ENCODE results near the gene PRG3. TPM values are rescaled to one million over a fixed set of nuclear protein-coding genes. Genes with fewer than 3 reads are reported as not detected.

Gene PRG3
- total and polyA plus RNA-seq, 2 of the 13 experiments (the other 11 are each of a cell fraction or from before 2014, with no cell fraction given): not detected

DNA sequence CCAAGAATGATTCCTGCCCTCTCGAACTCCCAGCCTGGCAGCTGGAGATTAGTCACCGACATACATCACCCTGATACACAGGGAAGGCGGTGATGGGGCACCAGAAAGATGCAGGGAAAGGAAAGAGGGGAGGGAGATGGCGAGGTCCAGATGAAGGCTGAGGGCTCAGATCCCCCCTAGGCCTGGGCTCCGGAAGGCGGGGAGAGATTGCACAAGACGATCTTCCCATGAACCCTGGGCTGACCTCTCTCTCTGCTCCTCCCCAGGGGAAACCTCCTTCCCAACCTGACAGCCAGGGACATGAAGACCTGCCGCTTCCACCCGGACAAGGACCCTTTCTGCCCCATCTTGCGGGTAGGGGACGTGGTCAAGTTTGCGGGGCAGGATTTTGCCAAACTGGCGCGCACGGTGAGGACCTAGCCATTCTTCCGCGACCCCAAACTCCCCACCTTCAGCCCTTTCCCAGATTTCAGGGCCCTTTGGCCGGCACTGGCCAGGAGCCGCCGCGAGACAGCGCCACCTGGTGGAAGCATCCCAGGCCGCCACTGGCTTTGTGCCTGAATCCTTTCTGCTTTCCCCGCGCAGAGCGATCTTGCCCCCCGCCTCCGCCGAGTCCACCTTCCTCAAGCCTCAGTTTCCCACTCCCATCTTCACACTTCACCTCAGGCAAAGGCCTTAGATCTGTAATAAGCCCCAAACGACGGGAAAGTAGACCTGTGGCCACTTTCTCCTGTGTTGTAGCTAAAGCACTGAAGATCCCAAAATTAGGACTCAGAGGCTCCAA is 31.3 kb downstream of the PRG3 start (continued):
- TF ChIP-seq, protein P1, sequence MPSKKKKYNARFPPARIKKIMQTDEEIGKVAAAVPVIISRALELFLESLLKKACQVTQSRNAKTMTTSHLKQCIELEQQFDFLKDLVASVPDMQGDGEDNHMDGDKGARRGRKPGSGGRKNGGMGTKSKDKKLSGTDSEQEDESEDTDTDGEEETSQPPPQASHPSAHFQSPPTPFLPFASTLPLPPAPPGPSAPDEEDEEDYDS (CRISPR knock-in tag; IDR thresholded peaks at IDR 0.05): no peak
- TF ChIP-seq TCF7 (IDR thresholded peaks at IDR 0.05; ENCODE audit: low read depth) (no peak), SRSF1 (optimal IDR thresholded peaks at IDR 0.05; ENCODE audit: low read depth, low read length) (no peak), PITX1 (CRISPR knock-in tag; IDR thresholded peaks at IDR 0.05) (no peak), KDM3A (CRISPR knock-in tag; IDR thresholded peaks at IDR 0.05; ENCODE audit: low read depth) (no peak), FOSL2 (CRISPR knock-in tag; IDR thresholded peaks at IDR 0.05) (0 out of 2 replicates have a peak, but pooled peaks have one; percentile 15), KMT2A (CRISPR knock-in tag; IDR thresholded peaks at IDR 0.05) (no peak), RELA (CRISPR knock-in tag; IDR thresholded peaks at IDR 0.05) (no peak), FOSL1 (CRISPR knock-in tag; IDR thresholded peaks at IDR 0.05; ENCODE audit: borderline replicate concordance) (no peak), SALL1 (CRISPR knock-in tag; IDR thresholded peaks at IDR 0.05) (peak; percentile 66; the same call in 1 of the 2 replicates), ZNF550 (CRISPR knock-in tag; IDR thresholded peaks at IDR 0.05; ENCODE audit: borderline replicate concordance) (no peak), RBM39 (IDR thresholded peaks at IDR 0.05; ENCODE audit: low read depth, low read length, poor library complexity, severe bottlenecking) (peak; percentile 41), STAG1 (CRISPR knock-in tag; IDR thresholded peaks at IDR 0.05) (peak; percentile 41), ZNF296 (CRISPR knock-in tag; conservative IDR thresholded peaks at IDR 0.05) (no peak)
- TF ChIP-seq, protein P2, sequence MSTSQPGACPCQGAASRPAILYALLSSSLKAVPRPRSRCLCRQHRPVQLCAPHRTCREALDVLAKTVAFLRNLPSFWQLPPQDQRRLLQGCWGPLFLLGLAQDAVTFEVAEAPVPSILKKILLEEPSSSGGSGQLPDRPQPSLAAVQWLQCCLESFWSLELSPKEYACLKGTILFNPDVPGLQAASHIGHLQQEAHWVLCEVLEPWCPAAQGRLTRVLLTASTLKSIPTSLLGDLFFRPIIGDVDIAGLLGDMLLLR (CRISPR knock-in tag; IDR thresholded peaks at IDR 0.05): no peak
- TF ChIP-seq, protein P3, sequence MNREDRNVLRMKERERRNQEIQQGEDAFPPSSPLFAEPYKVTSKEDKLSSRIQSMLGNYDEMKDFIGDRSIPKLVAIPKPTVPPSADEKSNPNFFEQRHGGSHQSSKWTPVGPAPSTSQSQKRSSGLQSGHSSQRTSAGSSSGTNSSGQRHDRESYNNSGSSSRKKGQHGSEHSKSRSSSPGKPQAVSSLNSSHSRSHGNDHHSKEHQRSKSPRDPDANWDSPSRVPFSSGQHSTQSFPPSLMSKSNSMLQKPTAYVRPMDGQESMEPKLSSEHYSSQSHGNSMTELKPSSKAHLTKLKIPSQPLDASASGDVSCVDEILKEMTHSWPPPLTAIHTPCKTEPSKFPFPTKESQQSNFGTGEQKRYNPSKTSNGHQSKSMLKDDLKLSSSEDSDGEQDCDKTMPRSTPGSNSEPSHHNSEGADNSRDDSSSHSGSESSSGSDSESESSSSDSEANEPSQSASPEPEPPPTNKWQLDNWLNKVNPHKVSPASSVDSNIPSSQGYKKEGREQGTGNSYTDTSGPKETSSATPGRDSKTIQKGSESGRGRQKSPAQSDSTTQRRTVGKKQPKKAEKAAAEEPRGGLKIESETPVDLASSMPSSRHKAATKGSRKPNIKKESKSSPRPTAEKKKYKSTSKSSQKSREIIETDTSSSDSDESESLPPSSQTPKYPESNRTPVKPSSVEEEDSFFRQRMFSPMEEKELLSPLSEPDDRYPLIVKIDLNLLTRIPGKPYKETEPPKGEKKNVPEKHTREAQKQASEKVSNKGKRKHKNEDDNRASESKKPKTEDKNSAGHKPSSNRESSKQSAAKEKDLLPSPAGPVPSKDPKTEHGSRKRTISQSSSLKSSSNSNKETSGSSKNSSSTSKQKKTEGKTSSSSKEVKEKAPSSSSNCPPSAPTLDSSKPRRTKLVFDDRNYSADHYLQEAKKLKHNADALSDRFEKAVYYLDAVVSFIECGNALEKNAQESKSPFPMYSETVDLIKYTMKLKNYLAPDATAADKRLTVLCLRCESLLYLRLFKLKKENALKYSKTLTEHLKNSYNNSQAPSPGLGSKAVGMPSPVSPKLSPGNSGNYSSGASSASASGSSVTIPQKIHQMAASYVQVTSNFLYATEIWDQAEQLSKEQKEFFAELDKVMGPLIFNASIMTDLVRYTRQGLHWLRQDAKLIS (CRISPR knock-in tag; IDR thresholded peaks at IDR 0.05): no peak
- TF ChIP-seq, protein P4, sequence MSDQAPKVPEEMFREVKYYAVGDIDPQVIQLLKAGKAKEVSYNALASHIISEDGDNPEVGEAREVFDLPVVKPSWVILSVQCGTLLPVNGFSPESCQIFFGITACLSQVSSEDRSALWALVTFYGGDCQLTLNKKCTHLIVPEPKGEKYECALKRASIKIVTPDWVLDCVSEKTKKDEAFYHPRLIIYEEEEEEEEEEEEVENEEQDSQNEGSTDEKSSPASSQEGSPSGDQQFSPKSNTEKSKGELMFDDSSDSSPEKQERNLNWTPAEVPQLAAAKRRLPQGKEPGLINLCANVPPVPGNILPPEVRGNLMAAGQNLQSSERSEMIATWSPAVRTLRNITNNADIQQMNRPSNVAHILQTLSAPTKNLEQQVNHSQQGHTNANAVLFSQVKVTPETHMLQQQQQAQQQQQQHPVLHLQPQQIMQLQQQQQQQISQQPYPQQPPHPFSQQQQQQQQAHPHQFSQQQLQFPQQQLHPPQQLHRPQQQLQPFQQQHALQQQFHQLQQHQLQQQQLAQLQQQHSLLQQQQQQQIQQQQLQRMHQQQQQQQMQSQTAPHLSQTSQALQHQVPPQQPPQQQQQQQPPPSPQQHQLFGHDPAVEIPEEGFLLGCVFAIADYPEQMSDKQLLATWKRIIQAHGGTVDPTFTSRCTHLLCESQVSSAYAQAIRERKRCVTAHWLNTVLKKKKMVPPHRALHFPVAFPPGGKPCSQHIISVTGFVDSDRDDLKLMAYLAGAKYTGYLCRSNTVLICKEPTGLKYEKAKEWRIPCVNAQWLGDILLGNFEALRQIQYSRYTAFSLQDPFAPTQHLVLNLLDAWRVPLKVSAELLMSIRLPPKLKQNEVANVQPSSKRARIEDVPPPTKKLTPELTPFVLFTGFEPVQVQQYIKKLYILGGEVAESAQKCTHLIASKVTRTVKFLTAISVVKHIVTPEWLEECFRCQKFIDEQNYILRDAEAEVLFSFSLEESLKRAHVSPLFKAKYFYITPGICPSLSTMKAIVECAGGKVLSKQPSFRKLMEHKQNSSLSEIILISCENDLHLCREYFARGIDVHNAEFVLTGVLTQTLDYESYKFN (CRISPR knock-in tag; conservative IDR thresholded peaks at IDR 0.05): peak; percentile 39
- TF ChIP-seq, protein P5, sequence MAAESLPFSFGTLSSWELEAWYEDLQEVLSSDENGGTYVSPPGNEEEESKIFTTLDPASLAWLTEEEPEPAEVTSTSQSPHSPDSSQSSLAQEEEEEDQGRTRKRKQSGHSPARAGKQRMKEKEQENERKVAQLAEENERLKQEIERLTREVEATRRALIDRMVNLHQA (CRISPR knock-in tag; IDR thresholded peaks at IDR 0.05): no peak
- TF ChIP-seq, protein P6, sequence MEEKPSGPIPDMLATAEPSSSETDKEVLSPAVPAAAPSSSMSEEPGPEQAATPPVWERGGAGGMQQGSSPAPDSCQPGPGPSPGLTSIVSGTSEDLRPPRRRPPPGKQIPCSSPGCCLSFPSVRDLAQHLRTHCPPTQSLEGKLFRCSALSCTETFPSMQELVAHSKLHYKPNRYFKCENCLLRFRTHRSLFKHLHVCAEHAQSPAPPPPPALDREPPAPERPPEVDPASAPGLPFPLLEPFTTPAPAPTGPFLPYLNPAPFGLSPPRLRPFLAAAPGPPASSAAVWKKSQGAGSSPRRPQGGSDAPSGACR (CRISPR knock-in tag; IDR thresholded peaks at IDR 0.05): peak; percentile 41; the same call in 1 of the 2 replicates

Measured in HepG2 (cell line).